GM10266 (cell line): Measurements from ENCODE around the gene SMYD4.
"Not testable (repeated sequence)": the region's sequence is repeated elsewhere in the genome, so short reads cannot be mapped to it uniquely, and the experiment has no call there.

Source experiments
- DNase-seq: peaks from one replicate; pipeline ENCODE4 v3.0.0; 2012; ENCODE audit errors: extremely low spot score
- TF ChIP-seq, protein P1 (sequence below): IDR thresholded peaks from 2 replicates; pipeline ENCODE4 v1.5.1; 2012; ENCODE audit warnings: mild to moderate bottlenecking, low read depth; ENCODE audit not compliant: control insufficient read depth, insufficient read depth; ENCODE audit errors: missing control alignments

The SMYD4 gene

DNA sequence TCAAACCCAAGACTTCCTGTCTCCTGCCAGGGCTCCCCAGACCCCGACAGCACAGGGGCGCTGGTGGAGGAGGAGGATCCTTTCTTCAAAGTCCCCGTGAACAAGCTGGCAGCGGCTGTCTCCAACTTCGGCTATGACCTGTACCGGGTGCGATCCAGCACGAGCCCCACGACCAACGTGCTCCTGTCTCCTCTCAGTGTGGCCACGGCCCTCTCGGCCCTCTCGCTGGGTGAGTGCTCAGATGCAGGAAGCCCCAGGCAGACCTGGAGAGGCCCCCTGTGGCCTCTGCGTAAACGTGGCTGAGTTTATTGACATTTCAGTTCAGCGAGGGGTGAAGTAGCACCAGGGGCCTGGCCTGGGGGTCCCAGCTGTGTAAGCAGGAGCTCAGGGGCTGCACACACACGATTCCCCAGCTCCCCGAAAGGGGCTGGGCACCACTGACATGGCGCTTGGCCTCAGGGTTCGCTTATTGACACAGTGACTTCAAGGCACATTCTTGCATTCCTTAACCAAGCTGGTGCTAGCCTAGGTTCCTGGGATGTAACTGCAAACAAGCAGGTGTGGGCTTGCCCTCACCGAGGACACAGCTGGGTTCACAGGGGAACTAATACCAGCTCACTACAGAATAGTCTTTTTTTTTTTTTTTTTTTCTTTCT, 59.8 kb downstream of the SMYD4 start:
- TF ChIP-seq, protein P1, sequence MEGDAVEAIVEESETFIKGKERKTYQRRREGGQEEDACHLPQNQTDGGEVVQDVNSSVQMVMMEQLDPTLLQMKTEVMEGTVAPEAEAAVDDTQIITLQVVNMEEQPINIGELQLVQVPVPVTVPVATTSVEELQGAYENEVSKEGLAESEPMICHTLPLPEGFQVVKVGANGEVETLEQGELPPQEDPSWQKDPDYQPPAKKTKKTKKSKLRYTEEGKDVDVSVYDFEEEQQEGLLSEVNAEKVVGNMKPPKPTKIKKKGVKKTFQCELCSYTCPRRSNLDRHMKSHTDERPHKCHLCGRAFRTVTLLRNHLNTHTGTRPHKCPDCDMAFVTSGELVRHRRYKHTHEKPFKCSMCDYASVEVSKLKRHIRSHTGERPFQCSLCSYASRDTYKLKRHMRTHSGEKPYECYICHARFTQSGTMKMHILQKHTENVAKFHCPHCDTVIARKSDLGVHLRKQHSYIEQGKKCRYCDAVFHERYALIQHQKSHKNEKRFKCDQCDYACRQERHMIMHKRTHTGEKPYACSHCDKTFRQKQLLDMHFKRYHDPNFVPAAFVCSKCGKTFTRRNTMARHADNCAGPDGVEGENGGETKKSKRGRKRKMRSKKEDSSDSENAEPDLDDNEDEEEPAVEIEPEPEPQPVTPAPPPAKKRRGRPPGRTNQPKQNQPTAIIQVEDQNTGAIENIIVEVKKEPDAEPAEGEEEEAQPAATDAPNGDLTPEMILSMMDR: no peak
- DNase-seq: no peak

DNA sequence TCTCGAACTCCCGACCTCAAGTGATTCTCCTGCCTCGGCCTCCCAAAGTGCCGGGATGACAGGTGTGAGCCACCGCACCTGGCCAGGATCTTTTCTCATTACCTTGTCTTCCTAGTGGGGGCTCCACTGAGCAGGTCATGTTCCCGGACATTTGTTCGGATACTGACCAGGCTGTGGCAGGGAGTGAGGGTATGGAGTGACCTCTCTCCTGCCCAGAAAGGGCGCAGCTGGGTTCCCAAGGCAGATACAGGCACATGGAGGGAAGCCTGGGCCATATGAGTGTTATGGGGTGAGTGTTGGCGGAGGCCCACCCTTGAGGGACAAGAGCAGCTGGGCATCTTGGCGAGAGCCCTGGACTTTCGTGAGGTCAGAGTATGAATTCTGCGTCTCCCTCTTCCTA, 62.3 kb downstream of the SMYD4 start:
- TF ChIP-seq, protein P1: peak; percentile 16
- no peak for DNase-seq

DNA sequence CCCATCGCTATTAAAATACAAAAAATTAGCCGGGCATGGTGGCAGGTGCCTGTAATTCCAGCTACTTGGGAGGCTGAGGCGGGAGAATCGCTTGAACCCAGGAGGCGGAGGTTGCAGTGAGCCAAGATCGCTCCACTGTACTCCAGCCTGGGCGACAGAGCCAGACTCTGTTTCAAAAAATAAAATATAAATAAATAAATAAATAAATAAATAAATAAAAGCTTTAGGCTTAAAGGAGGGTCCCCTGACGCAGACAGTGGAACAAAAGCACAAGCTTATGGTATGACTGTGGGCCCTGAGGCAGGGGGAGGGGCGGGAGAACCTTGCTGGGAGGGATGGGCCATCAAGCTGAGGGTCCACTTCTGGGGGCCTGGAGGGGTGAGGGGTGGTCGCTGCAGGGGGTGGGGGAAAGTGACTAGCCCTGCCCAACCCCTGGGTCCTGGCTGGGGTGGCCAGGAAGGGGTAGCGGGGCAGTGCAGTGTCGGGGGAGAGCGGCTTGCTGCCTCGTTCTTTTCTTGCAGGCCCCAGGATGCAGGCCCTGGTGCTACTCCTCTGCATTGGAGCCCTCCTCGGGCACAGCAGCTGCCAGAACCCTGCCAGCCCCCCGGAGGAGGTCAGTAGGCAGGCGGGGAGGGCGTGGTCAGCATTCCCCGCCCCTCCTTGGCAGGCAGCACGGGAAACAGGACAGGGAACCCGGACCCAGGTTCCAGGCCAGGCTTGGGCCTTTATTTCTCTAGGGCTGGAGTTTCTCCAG, 63.1 kb downstream of the SMYD4 start:
- DNase-seq: no peak
- TF ChIP-seq, protein P1: no peak

DNA sequence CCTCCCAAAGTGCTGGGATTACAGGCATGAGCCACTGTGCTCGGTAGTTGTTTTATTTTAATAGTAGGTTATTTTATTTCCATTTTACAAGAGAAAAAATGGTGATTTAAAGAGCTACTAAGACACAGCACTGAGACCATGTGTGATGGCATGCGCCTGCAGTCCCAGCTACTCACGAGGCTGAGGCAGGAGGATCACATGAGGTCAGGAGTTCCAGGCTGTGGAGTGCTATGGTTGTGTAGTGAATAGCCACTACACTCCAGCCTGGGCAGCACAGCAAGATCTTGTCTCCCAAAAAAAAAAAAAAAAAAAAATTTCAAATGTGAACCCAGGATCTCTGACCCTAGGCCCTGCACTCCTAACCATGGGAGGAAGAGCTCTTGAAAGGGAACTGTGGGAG, 64.1 kb downstream of the SMYD4 start:
- TF ChIP-seq, protein P1: no peak
- no peak for DNase-seq

DNA sequence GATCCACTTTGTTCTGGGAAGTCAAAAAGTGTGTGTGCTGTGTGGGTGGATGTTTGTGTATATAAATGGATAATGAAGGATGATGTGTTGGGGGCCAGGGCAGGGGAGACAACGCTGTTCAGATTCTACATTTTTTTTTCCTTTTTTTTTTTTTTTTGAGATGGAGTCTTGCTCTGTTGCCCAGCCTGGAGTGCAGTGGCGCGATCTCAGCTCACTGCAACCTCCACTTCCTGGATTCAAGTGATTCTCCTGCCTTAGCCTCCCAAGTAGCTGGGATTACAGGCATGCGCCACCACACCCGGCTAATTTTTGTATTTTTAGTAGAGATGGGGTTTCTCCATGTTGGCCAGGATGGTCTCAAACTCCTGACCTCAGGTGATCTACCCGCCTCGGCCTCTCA, 65.0 kb downstream of the SMYD4 start:
- not testable (repeated sequence) for DNase-seq

DNA sequence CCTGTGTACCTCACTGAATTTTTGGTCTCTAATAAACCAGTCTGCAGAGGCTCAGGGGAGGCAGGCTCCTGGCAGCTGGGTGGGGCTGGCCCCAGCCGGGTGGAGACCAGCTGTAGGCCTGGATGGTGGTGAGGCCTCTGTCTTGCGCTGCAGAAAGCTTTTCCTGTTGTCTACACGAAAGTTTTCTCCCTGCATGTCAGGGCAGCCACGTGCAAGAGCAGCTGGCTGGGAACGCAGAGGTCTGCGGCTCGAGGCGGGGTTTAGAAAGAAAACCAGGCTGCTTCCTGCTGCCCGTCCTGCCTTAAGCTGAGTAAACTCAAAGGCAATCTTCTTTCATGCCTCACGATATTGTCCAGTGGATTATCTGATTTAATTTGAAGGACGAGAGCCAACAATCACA, 65.4 kb downstream of the SMYD4 start:
- DNase-seq: no peak
- TF ChIP-seq, protein P1: no peak

DNA sequence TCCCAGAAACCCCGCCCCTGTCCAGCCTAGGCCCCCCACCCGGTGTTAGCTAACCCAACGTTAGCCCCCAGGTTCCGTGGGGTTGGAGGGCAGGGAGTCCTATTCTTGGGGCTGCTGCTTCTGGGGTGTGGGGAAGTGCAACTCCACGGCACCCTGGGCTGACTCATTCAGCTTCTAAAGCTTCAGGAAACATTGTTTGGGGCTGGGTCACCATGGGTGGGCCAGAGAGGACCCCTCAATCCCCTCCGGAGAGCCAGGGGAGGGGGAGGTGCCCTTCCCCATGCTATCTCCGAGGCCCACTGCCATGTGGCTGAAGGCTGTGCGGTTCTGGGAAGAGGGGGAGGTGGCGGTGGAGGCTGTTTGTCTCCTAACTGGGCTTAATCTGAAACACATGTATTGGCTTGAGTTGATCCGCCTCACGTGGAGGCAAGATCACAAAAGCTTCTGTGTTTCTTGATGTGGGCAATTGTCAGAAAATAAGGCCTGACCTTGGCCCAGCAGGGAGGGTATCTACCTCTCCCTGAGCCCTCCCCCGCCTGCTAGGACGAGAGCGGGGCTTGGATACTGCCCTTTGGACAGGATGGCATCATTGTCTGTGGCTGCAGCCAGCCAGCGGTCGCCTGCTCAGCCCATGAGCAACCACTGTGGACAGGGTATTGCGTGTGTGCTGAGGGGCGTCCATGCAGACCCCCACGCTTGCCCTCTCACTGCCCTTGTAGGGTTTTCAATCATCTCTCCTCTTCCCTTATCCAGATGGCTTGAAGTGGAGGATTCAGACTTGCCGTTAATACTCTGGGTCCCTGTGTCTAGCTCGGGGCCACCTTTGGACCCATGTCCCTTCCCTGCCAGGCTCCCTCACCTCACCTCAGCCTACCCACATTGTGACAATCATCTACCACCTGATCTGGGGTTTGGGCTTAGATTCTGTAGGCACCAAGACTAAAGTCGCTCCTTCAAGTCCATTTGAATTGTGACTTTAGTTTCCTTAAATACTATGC, 66.5 kb downstream of the SMYD4 start:
- no peak for DNase-seq
- TF ChIP-seq, protein P1: no peak
